KMS-11 (cell line): ENCODE results near the gene IL9R.
A peak's percentile ranks its signal among the peaks of the same experiment; 100 is the strongest.

Source experiments
- H2AFZ ChIP-seq: fragments of 200-600 bp; sonication (generic); 2 replicates; pipeline ENCODE4 v1.6.1; 2016; ENCODE audit warnings: antibody characterized with exemption, mixed run types, low read depth
- H3K27ac ChIP-seq: fragments of 200-600 bp; sonication (generic); 2 replicates; pipeline ENCODE4 v1.6.1; 2016; ENCODE audit warnings: mild to moderate bottlenecking, mixed run types
- H3K27me3 ChIP-seq: fragments of 200-600 bp; sonication (generic); 2 replicates; pipeline ENCODE4 v1.6.1; 2017; ENCODE audit warnings: mild to moderate bottlenecking, low read depth, mixed run types, moderate library complexity; ENCODE audit not compliant: insufficient read depth
- H3K36me3 ChIP-seq: fragments of 200-600 bp; sonication (generic); 2 replicates; pipeline ENCODE4 v1.6.1; 2017; ENCODE audit warnings: mild to moderate bottlenecking, mixed run types; ENCODE audit not compliant: insufficient read depth
- H3K4me1 ChIP-seq: fragments of 200-600 bp; sonication (generic); 2 replicates; pipeline ENCODE4 v1.6.1; 2016; ENCODE audit warnings: mild to moderate bottlenecking, low read depth, mixed run types; ENCODE audit not compliant: poor library complexity, severe bottlenecking
- H3K4me2 ChIP-seq: fragments of 200-600 bp; sonication (generic); 2 replicates; pipeline ENCODE4 v1.7.0; 2016; ENCODE audit warnings: mild to moderate bottlenecking, mixed run types
- H3K4me3 ChIP-seq: fragments of 200-600 bp; sonication (generic); IDR thresholded peaks from 2 replicates; pipeline ENCODE4 v1.6.1; 2017; ENCODE audit warnings: low read depth, low read length, mixed read lengths; ENCODE audit not compliant: insufficient read depth
- H3K79me2 ChIP-seq: fragments of 200-600 bp; sonication (generic); 2 replicates; pipeline ENCODE4 v1.6.1; 2016; ENCODE audit warnings: low read depth, mixed run types; ENCODE audit not compliant: insufficient read depth
- H3K9ac ChIP-seq: fragments of 200-600 bp; sonication (generic); 2 replicates; pipeline ENCODE4 v1.6.1; 2016; ENCODE audit warnings: mild to moderate bottlenecking, mixed run types
- H4K20me1 ChIP-seq: fragments of 200-600 bp; sonication (generic); 2 replicates; pipeline ENCODE4 v1.6.1; 2016; ENCODE audit warnings: mild to moderate bottlenecking, mixed run types; ENCODE audit not compliant: insufficient read depth
- CTCF ChIP-seq: fragments of 200-600 bp; sonication (generic); conservative IDR thresholded peaks from 2 replicates; pipeline ENCODE4 v1.6.1; 2017; ENCODE audit warnings: low read depth, mild to moderate bottlenecking, antibody characterized with exemption, low read length, moderate library complexity, mixed read lengths

IL9R gene

GRCh38 chrX:155997436-155997835, at the start of gene IL9R:
Gene IL9R, plus strand, starts transcription at chrX:155997696. Its CDS starts 64 bp downstream, at chrX:155997760.
- Histone ChIP-seq H3K27ac (peak within 1 kb of the TSS; percentile 10; the same call in 1 of the 2 replicates), H3K4me2 (no peak within 1 kb of the TSS; the same call in 1 of the 2 replicates), H3K79me2 (no peaks in the 10 kb centered on the region), H3K4me3 (no peak within 1 kb of the TSS), H3K9ac (no peak within 1 kb of the TSS), H4K20me1 (no peaks in the 10 kb centered on the region), H3K27me3 (no peaks in the 10 kb centered on the region), H3K36me3 (no peaks in the 10 kb centered on the region), H2AFZ (peak within 1 kb of the TSS; percentile 27; the same call in 1 of the 2 replicates), H3K4me1 (peaks cover 11% of the 10 kb centered on the region)
- TF ChIP-seq CTCF: no peak

GRCh38 chrX:155949098-155949497, 48.4 kb upstream of the IL9R start:
- Histone ChIP-seq H3K4me1 (peaks cover 31% of the 10 kb centered on the region), H4K20me1 (no peaks in the 10 kb centered on the region), H3K4me3 (no peak overlapping the region), H3K9ac (no peak overlapping the region), H3K27me3 (no peaks in the 10 kb centered on the region), H2AFZ (no peak overlapping the region), H3K27ac (no peak overlapping the region), H3K79me2 (no peaks in the 10 kb centered on the region), H3K4me2 (no peak overlapping the region), H3K36me3 (no peaks in the 10 kb centered on the region)
- TF ChIP-seq CTCF: no peak

GRCh38 chrX:155951237-155951789, 46.2 kb upstream of the IL9R start:
- Histone ChIP-seq H4K20me1 (no peaks in the 10 kb centered on the region), H3K36me3 (no peaks in the 10 kb centered on the region), H3K9ac (no peak overlapping the region), H2AFZ (no peak overlapping the region), H3K4me3 (no peak overlapping the region), H3K79me2 (no peaks in the 10 kb centered on the region), H3K4me2 (no peak overlapping the region), H3K27me3 (no peaks in the 10 kb centered on the region), H3K4me1 (peaks cover 44% of the 10 kb centered on the region), H3K27ac (no peak overlapping the region)
- no peak for TF ChIP-seq CTCF

GRCh38 chrX:155953055-155953454, 44.4 kb upstream of the IL9R start:
- H3K4me2 ChIP-seq: peak overlapping the region; percentile 63; the same call in 1 of the 2 replicates
- no peaks in the 10 kb centered on the region for H3K79me2 ChIP-seq
- no peaks in the 10 kb centered on the region for H4K20me1 ChIP-seq
- peak overlapping the region; percentile 55; the same call in 1 of the 2 replicates for H3K27ac ChIP-seq
- peaks cover 52% of the 10 kb centered on the region for H3K4me1 ChIP-seq
- no peak overlapping the region for H3K9ac ChIP-seq
- no peak overlapping the region for H3K4me3 ChIP-seq
- no peaks in the 10 kb centered on the region for H3K27me3 ChIP-seq
- H3K36me3 ChIP-seq: no peaks in the 10 kb centered on the region
- no peak for TF ChIP-seq CTCF
- no peak overlapping the region for H2AFZ ChIP-seq
